Natural killer cell (primary cell): ENCODE results near the gene EPHB6. TPM values are rescaled to one million over a fixed set of nuclear protein-coding genes. Genes with fewer than 3 reads are reported as not detected.

Experiments
- ATAC-seq, 3 donors: fragments of 150-1000 bp in 2 of 3; fragments of 200-7000 bp in 1 of 3; cut with Tn5 transposase; 1 replicate in 1 of 3; 2 replicates in 2 of 3; pipeline ENCODE4 v1.10.0; 2021; ENCODE audit warnings: mild to moderate bottlenecking in 2 of 3, moderate library complexity in 2 of 3
- DNase-seq, 2 donors: peaks; one replicate each; pipeline versions ENCODE4 v3.0.0 to v3.0.0-alpha.2; 2013 to 2021; ENCODE audit warnings: mixed read lengths in 1 of 2
- H3K27ac ChIP-seq: one replicate; pipeline ENCODE4 v1.5.1; 2013; ENCODE audit warnings: mild to moderate bottlenecking, low read length
- H3K27me3 ChIP-seq: one replicate; pipeline ENCODE4 v1.6.1; 2013; ENCODE audit warnings: low read length; ENCODE audit not compliant: control insufficient read depth, insufficient read depth
- H3K36me3 ChIP-seq: one replicate; pipeline ENCODE4 v1.6.1; 2013; ENCODE audit warnings: low read length; ENCODE audit not compliant: control insufficient read depth, insufficient read depth
- H3K4me1 ChIP-seq: one replicate; pipeline ENCODE4 v1.6.1; 2013; ENCODE audit warnings: low read length; ENCODE audit not compliant: control insufficient read depth, insufficient read depth
- H3K4me3 ChIP-seq: one replicate; pipeline ENCODE4 v1.5.1; 2013; ENCODE audit warnings: low read length
- H3K9me3 ChIP-seq: one replicate; pipeline ENCODE4 v1.6.1; 2013; ENCODE audit warnings: low read length; ENCODE audit not compliant: control insufficient read depth, insufficient read depth
- H3K27ac Mint-ChIP-seq, 2 donors: one replicate each; pipeline ENCODE4 v1.8.0; 2022; ENCODE audit warnings: mild to moderate bottlenecking in 2 of 2, mixed read lengths in 2 of 2, moderate library complexity in 1 of 2
- H3K27me3 Mint-ChIP-seq, 2 donors: one replicate each; pipeline ENCODE4 v1.8.0; 2022; ENCODE audit warnings: low read depth in 2 of 2, mixed read lengths in 2 of 2
- H3K36me3 Mint-ChIP-seq: one replicate; pipeline ENCODE4 v1.8.0; 2022; ENCODE audit warnings: mixed read lengths
- H3K4me1 Mint-ChIP-seq, 2 donors: one replicate each; pipeline ENCODE4 v1.8.0; 2022; ENCODE audit warnings: mixed read lengths in 2 of 2
- H3K4me3 Mint-ChIP-seq: one replicate; pipeline ENCODE4 v1.8.0; 2022; ENCODE audit warnings: mild to moderate bottlenecking, moderate library complexity, mixed read lengths
- H3K9me3 Mint-ChIP-seq, 2 donors: one replicate each; pipeline ENCODE4 v1.8.0; 2022; ENCODE audit warnings: mixed read lengths in 2 of 2
- CTCF ChIP-seq: fragments of 200-600 bp; IDR thresholded peaks from one replicate; pipeline ENCODE4 v1.8.0; 2022; ENCODE audit warnings: antibody characterized with exemption
- WGBS: methylation state at CpG from one replicate; pipeline ENCODE4 v1.1.7; 2013; ENCODE audit warnings: missing lambda C conversion rate; ENCODE audit not compliant: insufficient coverage; 5-methylcytosine and 5-hydroxymethylcytosine counted together
- intact Hi-C: fragments of 100-400 bp; cut with micrococcal nuclease; formaldehyde crosslinking; loops from one replicate; pipeline ENCODE4 v1.14.2; 2022
- total RNA-seq, 4 donors: library from RNA; stranded (reverse); fragments of 120-200 nt in 1 of 4; gene quantifications; one replicate each; pipeline versions ENCODE4 v1.2.3 to v1.2.4, GENCODE V29; 2013 to 2022

EPHB6 gene
- total RNA-seq, 3 donors from 2014 or later (not counting 1 experiment from before 2014, with no cell fraction given): 2.3 to 6.8 (median 6.5) TPM

GRCh38 chr7:142908921-142909890 is 54.3 kb downstream of the EPHB6 start:
- H3K27ac Mint-ChIP-seq: no peak overlapping the region
- no peak overlapping the region for H3K4me3 ChIP-seq
- no peaks in the 10 kb centered on the region for H3K9me3 ChIP-seq
- H3K27me3 Mint-ChIP-seq: peaks cover 20 to 28% of the 10 kb centered on the region in 2 donors
- no peaks in the 10 kb centered on the region for H3K36me3 Mint-ChIP-seq
- no peaks in the 10 kb centered on the region for H3K9me3 Mint-ChIP-seq
- no peaks in the 10 kb centered on the region for H3K4me1 Mint-ChIP-seq
- H3K36me3 ChIP-seq: no peaks in the 10 kb centered on the region
- H3K4me3 Mint-ChIP-seq: no peak overlapping the region
- ATAC-seq (peak in 1 of 3 donors; percentile 64), DNase-seq (peak in 1 of 2 donors; percentile 13)
- TF ChIP-seq CTCF: no peak
- H3K27me3 ChIP-seq: no peaks in the 10 kb centered on the region
- no peaks in the 10 kb centered on the region for H3K4me1 ChIP-seq
- 70% methylated on average over 21 of the region's 21 CpGs for WGBS
- intact Hi-C loops: no loop called here
- no peak overlapping the region for H3K27ac ChIP-seq

- no peaks in the 10 kb centered on the region for H3K36me3 ChIP-seq
- no peaks in the 10 kb centered on the region for H3K9me3 ChIP-seq
- Mint-ChIP-seq H3K36me3 (no peaks in the 10 kb centered on the region), H3K27me3 (peaks cover 23 to 30% of the 10 kb centered on the region in 2 donors), H3K27ac (no peak overlapping the region), H3K4me3 (no peak overlapping the region), H3K4me1 (no peaks in the 10 kb centered on the region), H3K9me3 (no peaks in the 10 kb centered on the region)
- intact Hi-C loops: no loop called here
- no peak for TF ChIP-seq CTCF
- H3K27ac ChIP-seq: no peak overlapping the region
- DNase-seq (no peak), ATAC-seq (no peak)
- no peaks in the 10 kb centered on the region for H3K27me3 ChIP-seq
- WGBS: 80% methylated on average over 1 of the region's 2 CpGs
- no peaks in the 10 kb centered on the region for H3K4me1 ChIP-seq
- H3K4me3 ChIP-seq: no peak overlapping the region
Observed at GRCh38 chr7:142910031-142910433, 55.2 kb downstream of the EPHB6 start.

- H3K9me3 ChIP-seq: no peaks in the 10 kb centered on the region
- intact Hi-C loops: no loop called here
- no peak for ATAC-seq
Observed at GRCh38 chr7:142910481-142910880, 55.6 kb downstream of the EPHB6 start.

More at GRCh38 chr7:142910481-142910880, 55.6 kb downstream of the EPHB6 start:
- no peak overlapping the region for H3K4me3 ChIP-seq
- Mint-ChIP-seq H3K27ac (no peak overlapping the region), H3K4me3 (no peak overlapping the region), H3K4me1 (no peaks in the 10 kb centered on the region), H3K9me3 (no peaks in the 10 kb centered on the region), H3K27me3 (peaks cover 23 to 30% of the 10 kb centered on the region in 2 donors), H3K36me3 (no peaks in the 10 kb centered on the region)
- no peaks in the 10 kb centered on the region for H3K36me3 ChIP-seq
- 85% methylated on average over 2 of the region's 2 CpGs for WGBS
- no peaks in the 10 kb centered on the region for H3K4me1 ChIP-seq
- H3K27me3 ChIP-seq: no peaks in the 10 kb centered on the region
- no peak for DNase-seq
- H3K27ac ChIP-seq: no peak overlapping the region
- no peak for TF ChIP-seq CTCF
